Mesothelial cell of epicardium (in vitro differentiated cells): ENCODE measurements around the gene PSTPIP1. TPM values are rescaled to one million over a fixed set of nuclear protein-coding genes. Genes with fewer than 3 reads are reported as not detected.

Experiments used
- DNase-seq, 2 experiments: peaks; one replicate each; pipeline ENCODE4 v3.0.0; 2021; ENCODE audit warnings: low spot score in 2 of 2; ENCODE audit not compliant: unreplicated experiment in 2 of 2
- H3K27ac Mint-ChIP-seq: 2 replicates; pipeline ENCODE4 v1.8.0; 2021; ENCODE audit warnings: mixed read lengths
- H3K27me3 Mint-ChIP-seq: 2 replicates; pipeline ENCODE4 v1.8.0; 2021; ENCODE audit warnings: low read depth, mixed read lengths
- H3K36me3 Mint-ChIP-seq: 2 replicates; pipeline ENCODE4 v1.8.0; 2021; ENCODE audit warnings: mixed read lengths
- H3K4me1 Mint-ChIP-seq: 2 replicates; pipeline ENCODE4 v1.8.0; 2021; ENCODE audit warnings: mixed read lengths
- H3K4me3 Mint-ChIP-seq: 2 replicates; pipeline ENCODE4 v1.8.0; 2021; ENCODE audit warnings: mild to moderate bottlenecking, moderate library complexity, mixed read lengths
- H3K9me3 Mint-ChIP-seq: 2 replicates; pipeline ENCODE4 v1.8.0; 2021; ENCODE audit warnings: mixed read lengths
- total RNA-seq: library from RNA; stranded (reverse); gene quantifications from 3 replicates; pipeline ENCODE4 v1.2.1, GENCODE V29; 2021
- TF ChIP-seq, protein P1 (sequence below): fragments of 200-600 bp; sonication (generic); IDR thresholded peaks from one replicate; pipeline ENCODE4 v1.5.0; 2021; ENCODE audit warnings: antibody characterized with exemption; ENCODE audit not compliant: unreplicated experiment

Gene PSTPIP1
- total RNA-seq, 1 donor from 2014 or later: not detected

DNA sequence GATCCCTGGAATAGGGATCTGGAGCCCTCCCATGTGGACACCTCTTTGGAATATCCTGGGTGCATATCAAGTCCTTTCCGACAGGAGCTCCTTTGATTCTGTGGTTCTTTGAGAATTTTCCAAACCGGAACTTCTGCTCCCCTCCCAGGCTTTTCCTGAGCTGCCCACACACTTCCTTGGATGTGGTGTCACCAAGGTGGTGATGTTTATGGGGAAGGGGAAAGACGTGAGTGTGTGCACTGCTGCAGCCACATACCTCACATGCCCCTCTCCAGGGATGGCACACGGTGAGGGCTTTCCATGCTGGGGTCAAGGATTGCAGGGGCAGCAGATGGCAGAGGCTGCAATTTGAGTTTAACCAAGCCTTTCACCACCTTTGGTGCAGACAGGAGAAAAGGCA is 27.9 kb upstream of the PSTPIP1 start:
- Mint-ChIP-seq H3K4me3 (no peak overlapping the region), H3K27ac (no peak overlapping the region), H3K9me3 (no peaks in the 10 kb centered on the region), H3K4me1 (peaks cover 20% of the 10 kb centered on the region), H3K36me3 (no peaks in the 10 kb centered on the region), H3K27me3 (no peaks in the 10 kb centered on the region)
- no peak for DNase-seq
- TF ChIP-seq, protein P1, sequence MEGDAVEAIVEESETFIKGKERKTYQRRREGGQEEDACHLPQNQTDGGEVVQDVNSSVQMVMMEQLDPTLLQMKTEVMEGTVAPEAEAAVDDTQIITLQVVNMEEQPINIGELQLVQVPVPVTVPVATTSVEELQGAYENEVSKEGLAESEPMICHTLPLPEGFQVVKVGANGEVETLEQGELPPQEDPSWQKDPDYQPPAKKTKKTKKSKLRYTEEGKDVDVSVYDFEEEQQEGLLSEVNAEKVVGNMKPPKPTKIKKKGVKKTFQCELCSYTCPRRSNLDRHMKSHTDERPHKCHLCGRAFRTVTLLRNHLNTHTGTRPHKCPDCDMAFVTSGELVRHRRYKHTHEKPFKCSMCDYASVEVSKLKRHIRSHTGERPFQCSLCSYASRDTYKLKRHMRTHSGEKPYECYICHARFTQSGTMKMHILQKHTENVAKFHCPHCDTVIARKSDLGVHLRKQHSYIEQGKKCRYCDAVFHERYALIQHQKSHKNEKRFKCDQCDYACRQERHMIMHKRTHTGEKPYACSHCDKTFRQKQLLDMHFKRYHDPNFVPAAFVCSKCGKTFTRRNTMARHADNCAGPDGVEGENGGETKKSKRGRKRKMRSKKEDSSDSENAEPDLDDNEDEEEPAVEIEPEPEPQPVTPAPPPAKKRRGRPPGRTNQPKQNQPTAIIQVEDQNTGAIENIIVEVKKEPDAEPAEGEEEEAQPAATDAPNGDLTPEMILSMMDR: no peak

DNA sequence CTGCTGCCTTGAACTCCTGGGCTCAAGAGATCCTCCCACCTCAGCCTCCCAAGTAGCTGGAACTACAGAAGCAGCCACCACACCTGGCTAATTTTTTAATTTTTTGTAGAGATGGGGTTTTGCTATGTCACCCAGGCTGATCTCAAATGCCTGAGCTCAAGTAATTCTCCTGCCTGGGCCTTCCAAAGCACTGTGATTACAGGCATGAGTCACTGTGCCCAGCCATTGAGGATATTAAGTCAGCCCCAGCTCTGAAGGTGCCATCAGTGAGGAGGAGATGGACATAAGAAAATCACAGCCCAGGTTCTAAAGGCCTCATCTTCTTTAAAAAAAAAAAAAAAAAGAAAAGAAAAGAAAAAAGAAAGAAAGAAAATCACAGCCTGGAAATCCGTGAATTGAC is 26.6 kb upstream of the PSTPIP1 start:
- no peak overlapping the region for H3K4me3 Mint-ChIP-seq
- H3K36me3 Mint-ChIP-seq: no peaks in the 10 kb centered on the region
- H3K27ac Mint-ChIP-seq: no peak overlapping the region
- DNase-seq: no peak
- H3K4me1 Mint-ChIP-seq: peaks cover 15% of the 10 kb centered on the region
- no peaks in the 10 kb centered on the region for H3K9me3 Mint-ChIP-seq
- H3K27me3 Mint-ChIP-seq: peaks cover under 1% of the 10 kb centered on the region
- TF ChIP-seq, protein P1: no peak

DNA sequence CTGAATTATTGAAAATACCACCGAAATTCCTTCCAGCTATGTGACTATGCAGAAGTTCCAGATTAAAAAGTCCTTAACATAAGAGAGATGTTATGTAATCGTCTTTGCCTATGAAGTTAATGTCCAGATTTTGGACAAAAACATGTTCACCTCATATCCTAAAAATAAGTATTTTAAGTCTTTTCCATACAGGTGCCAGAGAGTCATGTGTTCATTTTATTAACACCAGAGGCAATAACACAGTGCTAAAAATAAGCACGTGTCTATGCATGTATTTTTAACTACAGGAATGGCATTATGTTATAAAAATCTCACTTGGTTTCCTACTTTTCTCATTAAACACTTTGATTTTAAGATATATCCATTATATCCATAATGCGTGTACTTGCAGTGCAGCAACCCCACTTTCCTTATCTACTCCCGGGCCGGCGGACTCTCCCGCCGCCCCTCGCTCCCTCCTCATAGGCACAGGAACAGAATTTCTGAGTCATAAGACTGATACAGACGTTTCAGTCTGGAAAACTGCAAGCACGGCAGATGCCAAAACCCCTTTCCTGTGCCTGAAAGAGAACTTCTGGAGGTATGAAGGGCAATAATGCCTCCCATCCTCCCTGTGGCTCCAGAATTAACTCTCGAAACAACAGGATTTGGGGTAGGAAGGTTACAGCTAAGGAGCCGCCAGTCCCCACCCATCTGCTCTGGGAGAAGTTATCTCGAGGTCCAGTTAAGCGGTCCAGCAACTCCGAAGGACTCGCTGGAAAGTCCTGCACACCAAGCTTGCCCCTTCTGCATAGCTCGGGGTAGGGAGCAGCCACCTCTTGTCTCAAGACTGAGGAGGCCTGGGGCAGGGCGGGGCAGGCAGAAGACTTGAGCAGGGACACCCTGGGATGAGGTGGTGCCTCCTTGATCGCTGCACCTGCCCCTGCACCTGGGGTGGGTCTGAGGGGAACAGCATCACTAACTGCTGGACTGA is 22.3 kb upstream of the PSTPIP1 start:
- TF ChIP-seq, protein P1: no peak
- Mint-ChIP-seq H3K27me3 (peaks cover 12% of the 10 kb centered on the region), H3K36me3 (no peaks in the 10 kb centered on the region), H3K9me3 (peaks cover under 1% of the 10 kb centered on the region), H3K4me1 (peaks cover 2% of the 10 kb centered on the region), H3K4me3 (no peak overlapping the region), H3K27ac (no peak overlapping the region)
- no peak for DNase-seq

DNA sequence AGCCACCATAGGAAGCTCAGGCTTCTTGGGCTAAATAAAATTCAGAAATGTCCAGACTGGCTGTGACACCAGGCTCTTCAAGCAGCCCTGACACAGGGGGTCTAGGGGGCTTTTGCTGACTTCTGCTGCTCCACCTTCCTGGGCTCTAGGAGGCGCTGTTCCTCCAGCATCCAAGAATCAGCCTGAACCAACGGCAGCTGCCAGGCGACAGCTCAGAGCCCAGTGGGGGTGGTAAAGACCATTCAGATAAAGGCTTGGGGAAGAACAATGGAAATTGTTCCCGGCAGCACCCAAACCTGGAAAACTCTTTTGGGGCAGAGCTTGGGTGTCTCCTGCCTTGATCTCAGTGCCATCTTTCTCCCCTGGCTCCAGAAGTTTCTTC is 21.6 kb upstream of the PSTPIP1 start:
- no peak overlapping the region for H3K4me3 Mint-ChIP-seq
- TF ChIP-seq, protein P1: no peak
- no peak overlapping the region for H3K27ac Mint-ChIP-seq
- peaks cover 2% of the 10 kb centered on the region for H3K4me1 Mint-ChIP-seq
- no peaks in the 10 kb centered on the region for H3K36me3 Mint-ChIP-seq
- DNase-seq: no peak
- H3K27me3 Mint-ChIP-seq: peaks cover 12% of the 10 kb centered on the region
- H3K9me3 Mint-ChIP-seq: peaks cover 6% of the 10 kb centered on the region

DNA sequence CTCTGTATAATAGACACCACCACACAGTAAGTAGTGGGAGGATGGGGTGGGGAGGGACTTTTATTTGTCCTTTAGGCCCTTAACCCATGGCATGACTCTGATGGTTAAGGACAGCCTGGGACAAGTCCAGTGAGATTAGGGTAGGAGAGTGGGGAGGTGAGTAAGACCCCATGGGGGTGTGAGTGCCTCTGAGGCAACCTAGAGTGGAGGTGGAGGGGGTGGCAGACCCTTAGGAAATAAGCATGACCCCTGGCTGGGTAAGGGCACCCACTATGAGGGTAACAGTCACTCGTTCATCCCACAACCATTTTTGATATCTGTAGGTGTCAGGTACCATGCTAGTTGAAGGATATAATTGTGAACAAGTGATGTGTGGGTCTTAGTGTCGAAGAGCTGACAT is 21.0 kb upstream of the PSTPIP1 start:
- Mint-ChIP-seq H3K36me3 (no peaks in the 10 kb centered on the region), H3K4me1 (peaks cover 2% of the 10 kb centered on the region), H3K4me3 (no peak overlapping the region), H3K9me3 (peaks cover 9% of the 10 kb centered on the region), H3K27me3 (peaks cover 12% of the 10 kb centered on the region), H3K27ac (no peak overlapping the region)
- TF ChIP-seq, protein P1: no peak
- no peak for DNase-seq
